HG03442 (cell line): Measurements from ENCODE around the gene KRTAP6-1.

Experiments
- ATAC-seq: cut with Tn5 transposase; IDR thresholded peaks from one replicate; pipeline ENCODE4 v1.9.1; 2021; ENCODE audit warnings: mild to moderate bottlenecking, moderate library complexity; ENCODE audit not compliant: unreplicated experiment

The KRTAP6-1 gene

GRCh38 chr21:30613836-30614235 lies at the start of gene KRTAP6-1:
Gene KRTAP6-1 (minus strand): TSS chr21:30613930. CDS start chr21:30613904, 26 bp downstream.
- no peak for ATAC-seq

GRCh38 chr21:30652891-30653290 lies 39.2 kb upstream of the KRTAP6-1 start:
- no peak for ATAC-seq

GRCh38 chr21:30646904-30647414 lies 33.2 kb upstream of the KRTAP6-1 start:
- no peak for ATAC-seq

- no peak for ATAC-seq
These were observed 28.8 kb upstream of the KRTAP6-1 start, which contains the start of gene KRTAP20-3 for GRCh38 chr21:30642564-30642963. Gene KRTAP20-3 (plus strand): TSS chr21:30642864.

GRCh38 chr21:30638686-30639085 lies 25.0 kb upstream of the KRTAP6-1 start:
- ATAC-seq, result no peak

GRCh38 chr21:30634906-30635305 lies 21.2 kb upstream of the KRTAP6-1 start, which contains the start of gene KRTAP20-2:
Gene KRTAP20-2 (plus strand): TSS chr21:30635206. CDS start chr21:30635264, 58 bp downstream.
- ATAC-seq, result no peak

- no peak for ATAC-seq
These were observed 15.5 kb upstream of the KRTAP6-1 start for GRCh38 chr21:30629200-30629599.

- ATAC-seq, result no peak
These were observed 14.4 kb upstream of the KRTAP6-1 start for GRCh38 chr21:30628109-30628508.

- ATAC-seq, result no peak
These were observed 11.9 kb upstream of the KRTAP6-1 start for GRCh38 chr21:30625449-30626165.

GRCh38 chr21:30623362-30623761 lies 9.6 kb upstream of the KRTAP6-1 start:
- ATAC-seq, result no peak

GRCh38 chr21:30620522-30620921 lies 6.8 kb upstream of the KRTAP6-1 start, which contains the start of gene KRTAP20-4:
Gene KRTAP20-4 (plus strand): TSS chr21:30620627.
- no peak for ATAC-seq

- ATAC-seq, result no peak
These were observed 6.3 kb upstream of the KRTAP6-1 start for GRCh38 chr21:30620080-30620479.

GRCh38 chr21:30616125-30616524 lies 2.4 kb upstream of the KRTAP6-1 start, which contains the start of gene KRTAP20-1:
Gene KRTAP20-1 (plus strand): TSS chr21:30616425. CDS start chr21:30616455, 30 bp downstream.
- ATAC-seq, result no peak

- no peak for ATAC-seq
These were observed 1.5 kb upstream of the KRTAP6-1 start for GRCh38 chr21:30615199-30615598.

- no peak for ATAC-seq
These were observed 1.6 kb downstream of the KRTAP6-1 start for GRCh38 chr21:30612132-30612531.

- no peak for ATAC-seq
These were observed 7.8 kb downstream of the KRTAP6-1 start for GRCh38 chr21:30605968-30606367.

- no peak for ATAC-seq
These were observed 12.9 kb downstream of the KRTAP6-1 start, which contains the start of gene KRTAP22-1 for GRCh38 chr21:30600787-30601186. Gene KRTAP22-1 (plus strand): TSS chr21:30601087.

GRCh38 chr21:30598802-30599201 lies 14.9 kb downstream of the KRTAP6-1 start, which contains the start of gene KRTAP6-2:
Gene KRTAP6-2 (minus strand): TSS chr21:30598902. CDS start chr21:30598874, 28 bp downstream.
- ATAC-seq, result no peak

- ATAC-seq, result no peak
These were observed 21.6 kb downstream of the KRTAP6-1 start, which contains the start of gene KRTAP6-3 for GRCh38 chr21:30592140-30592539. Gene KRTAP6-3 (plus strand): TSS chr21:30592440. CDS start chr21:30592446, 6 bp downstream.

GRCh38 chr21:30590297-30590696 lies 23.4 kb downstream of the KRTAP6-1 start, which contains the start of gene KRTAP22-2:
Gene KRTAP22-2 (minus strand): TSS chr21:30590397.
- ATAC-seq, result no peak

GRCh38 chr21:30582870-30583269 lies 30.9 kb downstream of the KRTAP6-1 start:
- ATAC-seq, result no peak

GRCh38 chr21:30580132-30580531 lies 33.6 kb downstream of the KRTAP6-1 start:
- no peak for ATAC-seq
